Ramos (cell line): ENCODE measurements around the gene LRP10.
"Not testable (repeated sequence)": the region's sequence is repeated elsewhere in the genome, so short reads cannot be mapped to it uniquely, and the experiment has no call there.

Experiments
- in situ Hi-C: fragments of 300-500 bp; cut with MboI; formaldehyde crosslinking; loops from one replicate; pipeline ENCODE4 v1.14.3; 2022; ENCODE audit warnings: low sequenced_read_pairs; ENCODE audit not compliant: unreplicated experiment

The LRP10 gene

DNA sequence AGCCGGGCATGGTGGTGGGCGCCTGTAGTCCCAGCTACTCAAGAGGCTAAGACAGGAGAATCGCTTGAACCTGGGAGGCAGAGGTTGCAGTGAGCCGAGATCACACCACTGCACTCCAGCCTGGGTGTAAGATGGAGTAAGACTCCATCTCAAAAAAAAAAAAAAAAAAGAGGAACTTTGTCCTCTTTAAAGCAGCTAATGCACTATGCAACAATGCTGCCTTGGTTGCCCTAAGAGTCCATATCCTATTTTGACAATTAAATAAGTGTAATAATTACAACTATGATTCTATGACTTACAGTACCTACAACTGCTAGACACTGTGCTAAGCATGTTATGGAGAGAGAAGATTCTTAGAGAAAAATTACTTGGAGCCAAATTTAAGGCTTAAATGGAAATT is 43.3 kb downstream of the LRP10 start:
- in situ Hi-C loops: not testable (repeated sequence)

DNA sequence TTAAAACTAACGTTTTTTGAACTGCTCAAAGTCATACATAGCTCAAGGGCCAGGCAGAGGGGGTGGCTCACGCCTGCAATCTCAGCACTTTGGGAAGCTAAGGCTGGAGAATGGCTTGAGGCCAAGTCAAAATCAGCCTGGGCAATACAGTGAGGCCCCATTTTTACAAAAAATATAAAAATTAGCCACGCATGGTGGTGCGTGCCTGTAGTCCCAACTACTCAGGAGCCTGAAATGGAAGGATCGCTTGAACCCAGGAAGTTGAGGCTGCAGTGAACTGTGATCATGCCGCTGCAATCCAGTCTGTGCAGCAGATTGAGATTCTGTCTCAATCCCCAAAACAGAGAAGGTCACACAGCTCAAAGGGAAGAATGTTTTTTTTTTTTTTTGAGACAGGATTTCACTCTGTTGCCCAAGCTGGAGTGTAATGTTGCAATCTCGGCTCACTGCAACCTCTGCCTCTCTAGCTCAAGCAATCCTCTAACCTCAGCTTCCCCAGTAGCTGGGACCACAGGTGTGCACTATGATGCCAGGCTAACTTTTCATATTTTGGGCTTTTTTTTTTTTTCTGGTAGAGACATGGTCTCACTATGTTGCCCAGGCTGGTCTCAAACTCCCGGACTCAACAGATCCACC is 44.5 kb downstream of the LRP10 start:
- in situ Hi-C loops: no loop called here

GRCh38 chr14:22918804-22919600 is 47.5 kb downstream of the LRP10 start, which contains the start of gene RBM23:
RBM23 (minus strand) TSS chr14:22919149.
- in situ Hi-C loops: no loop called here

DNA sequence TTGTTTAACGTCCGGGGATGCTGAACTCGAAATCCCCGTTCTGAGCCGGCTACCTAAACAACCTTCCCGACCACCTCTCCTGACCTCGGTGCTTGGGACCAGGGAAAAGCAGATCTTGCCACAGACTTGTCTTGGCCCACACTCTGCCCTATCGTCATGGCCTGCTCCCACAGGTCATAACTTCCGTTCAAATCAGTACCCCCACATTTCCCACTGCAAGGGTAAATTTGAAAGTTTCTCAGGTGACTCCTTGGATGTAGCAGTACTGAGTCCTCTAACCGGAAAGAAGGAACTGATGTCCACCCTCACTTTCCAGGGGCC is 48.0 kb downstream of the LRP10 start:
- in situ Hi-C loops: no loop called here

DNA sequence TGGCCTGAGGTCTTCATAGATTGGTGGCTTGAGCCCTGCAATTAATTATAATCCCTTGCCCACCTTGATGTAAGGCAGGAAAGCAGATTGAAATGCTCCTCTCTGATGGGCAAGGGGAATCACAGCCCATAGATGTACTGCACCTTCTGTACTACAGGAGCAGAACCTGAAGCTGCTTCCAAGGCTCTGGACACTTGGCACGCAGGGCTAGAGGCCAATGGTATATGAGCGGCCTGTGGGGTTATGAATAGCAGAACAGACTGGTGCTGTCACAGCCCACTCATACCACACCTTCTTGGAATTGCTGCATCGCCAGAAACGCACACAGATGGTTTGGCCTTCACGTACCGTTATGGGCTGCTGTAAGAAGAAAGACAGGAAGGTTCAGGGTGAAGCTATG is 49.2 kb downstream of the LRP10 start:
- in situ Hi-C loops: no loop called here

GRCh38 chr14:22922294-22922693 is 50.8 kb downstream of the LRP10 start:
- in situ Hi-C loops: no loop called here

GRCh38 chr14:22923746-22924145 is 52.2 kb downstream of the LRP10 start:
- in situ Hi-C loops: no loop called here

- in situ Hi-C loops: no loop called here
Observed at GRCh38 chr14:22925513-22925912, 54.0 kb downstream of the LRP10 start.

DNA sequence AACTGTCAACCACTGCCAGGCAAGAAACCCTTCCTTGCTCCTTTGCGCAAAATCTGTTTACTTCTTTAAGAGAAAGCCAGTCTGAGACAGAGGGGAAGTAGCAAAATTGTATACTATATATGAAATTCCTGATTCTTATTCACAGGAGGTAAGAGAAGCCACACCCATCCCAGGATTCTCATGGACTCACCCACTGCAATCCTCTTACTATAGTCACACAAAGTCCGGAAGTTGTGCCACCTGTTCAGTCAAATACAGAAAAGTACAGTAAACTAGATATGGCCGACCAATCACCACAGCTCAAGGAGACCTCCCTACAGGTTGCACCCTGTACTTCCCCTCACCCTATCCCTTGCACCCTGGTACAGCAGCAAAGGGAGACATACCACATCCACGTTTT is 54.8 kb downstream of the LRP10 start:
- in situ Hi-C loops: no loop called here

GRCh38 chr14:22928237-22929103 is 56.9 kb downstream of the LRP10 start:
- in situ Hi-C loops: no loop called here

DNA sequence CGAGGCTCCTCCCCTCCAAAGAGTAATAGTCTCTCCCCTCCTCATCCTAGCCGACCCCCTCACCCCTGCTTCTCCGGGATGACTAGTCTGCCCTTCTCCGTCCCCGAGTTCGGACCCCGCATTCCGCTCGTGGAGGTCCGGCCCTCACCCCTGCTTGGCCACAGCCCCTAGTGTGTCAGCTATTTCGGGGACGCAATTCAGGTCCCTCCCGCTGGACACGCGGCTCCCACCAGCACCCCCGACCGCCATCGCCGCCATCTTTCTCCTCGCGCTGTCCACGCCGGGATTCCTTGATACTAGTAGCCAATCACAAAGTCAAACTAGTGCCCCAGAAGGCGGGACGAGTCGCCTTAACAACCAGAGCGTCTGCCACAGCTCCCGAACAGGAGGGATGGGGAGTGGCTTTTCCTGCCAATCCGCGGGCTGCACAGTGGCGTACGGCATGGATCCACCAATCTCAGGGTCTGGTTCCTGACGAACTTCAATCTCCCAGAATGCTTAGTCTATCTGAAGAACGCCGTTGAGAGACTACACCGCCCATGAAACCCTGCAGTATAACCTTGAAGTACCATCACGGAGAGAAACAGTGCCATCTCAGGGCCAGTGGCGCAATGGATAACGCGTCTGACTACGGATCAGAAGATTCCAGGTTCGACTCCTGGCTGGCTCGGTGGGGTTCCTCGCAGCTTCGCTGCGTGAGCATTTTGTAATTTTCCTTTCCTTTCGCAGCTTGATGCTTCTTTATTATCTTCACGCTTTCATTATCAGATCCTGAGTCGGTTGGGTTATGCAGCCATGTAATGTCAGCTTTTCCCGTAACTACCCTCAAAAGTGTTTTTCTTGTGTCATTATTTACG is 57.8 kb downstream of the LRP10 start, which contains the start of gene PRMT5:
PRMT5 (minus strand) TSS at position 273 of the 857 bp plus-strand sequence; CDS start at position 258, 15 bp downstream.
- in situ Hi-C loops: no loop called here

- in situ Hi-C loops: no loop called here
Observed at GRCh38 chr14:22929961-22930364, 58.4 kb downstream of the LRP10 start.
